ENCODE data around the gene RALGPS1. TPM values are rescaled to one million over a fixed set of nuclear protein-coding genes. Genes with fewer than 3 reads are reported as not detected.

Gene RALGPS1
- polyA plus RNA-seq, 1 of the 3 experiments (the other 2 are of a cell fraction): 3.9 TPM

DNA sequence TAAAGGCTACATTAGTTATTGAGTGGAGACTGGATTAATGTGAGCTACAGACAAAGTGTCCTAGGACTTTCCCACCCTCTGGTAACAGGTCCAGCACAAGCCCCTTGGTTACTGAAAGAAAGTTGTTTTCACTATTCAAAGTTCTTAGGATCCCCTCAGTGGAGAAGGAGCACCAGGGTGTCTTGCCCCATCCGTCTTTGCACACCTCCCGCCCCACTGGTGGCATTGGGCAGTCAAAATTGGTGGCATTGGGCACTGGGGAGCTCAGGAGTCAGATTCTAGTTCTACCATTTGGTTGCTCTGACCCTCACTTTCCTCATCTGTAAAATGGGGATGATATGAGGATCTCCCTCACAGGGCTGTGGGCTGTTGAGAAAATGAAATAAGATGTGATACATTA lies 210.2 kb downstream of the RALGPS1 start:
- no peaks in the 10 kb centered on the region for H4K20me1 ChIP-seq (ENCODE audit: insufficient read depth)
- no peaks in the 10 kb centered on the region for H3K36me3 ChIP-seq (replicated peaks in 1 of 2; ENCODE audit: control insufficient read depth in 1 of 2, insufficient read depth in 2 of 2, low read length in 1 of 2)
- H2AFZ ChIP-seq (ENCODE audit: low read depth): no peak overlapping the region
- peaks cover 12 to 41% of the 10 kb centered on the region in 2 experiments; a peak in 2 of 4 replicates for H3K4me1 ChIP-seq (ENCODE audit: control insufficient read depth in 1 of 2, insufficient read depth in 2 of 2, low read depth in 1 of 2, low read length in 1 of 2)
- no peak overlapping the region for H3K4me2 ChIP-seq
- no peak for DNase-seq
- H3K79me2 ChIP-seq (ENCODE audit: insufficient read depth): peaks cover 13% of the 10 kb centered on the region; the same call in 1 of the 2 replicates
- WGBS (ENCODE audit: low lambda C conversion rate): 96% methylated on average over 2 of the region's 2 CpGs
- H3K27ac ChIP-seq (ENCODE audit: low read depth in 2 of 2, low read length in 1 of 2): no peak overlapping the region
- no peaks in the 10 kb centered on the region for H3K9me3 ChIP-seq
- POLR2A ChIA-PET: no interaction called here
- H3K9ac ChIP-seq: no peak overlapping the region
- no peak overlapping the region for H3K4me3 ChIP-seq (ENCODE audit: low read depth in 2 of 2, low read length in 1 of 2)
- no peaks in the 10 kb centered on the region for H3K27me3 ChIP-seq (ENCODE audit: insufficient read depth)
- no peaks in the 10 kb centered on the region for H3K9me2 ChIP-seq
- TF ChIP-seq, protein P1, sequence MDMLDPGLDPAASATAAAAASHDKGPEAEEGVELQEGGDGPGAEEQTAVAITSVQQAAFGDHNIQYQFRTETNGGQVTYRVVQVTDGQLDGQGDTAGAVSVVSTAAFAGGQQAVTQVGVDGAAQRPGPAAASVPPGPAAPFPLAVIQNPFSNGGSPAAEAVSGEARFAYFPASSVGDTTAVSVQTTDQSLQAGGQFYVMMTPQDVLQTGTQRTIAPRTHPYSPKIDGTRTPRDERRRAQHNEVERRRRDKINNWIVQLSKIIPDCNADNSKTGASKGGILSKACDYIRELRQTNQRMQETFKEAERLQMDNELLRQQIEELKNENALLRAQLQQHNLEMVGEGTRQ (IDR thresholded peaks at IDR 0.05; ENCODE audit: borderline replicate concordance, low read depth, low read length): no peak
- TF ChIP-seq GABPA (IDR thresholded peaks at IDR 0.05; ENCODE audit: low read depth) (no peak), RFX5 (IDR thresholded peaks at IDR 0.05; ENCODE audit: low read length) (no peak), EP300 (IDR thresholded peaks at IDR 0.05; ENCODE audit: borderline replicate concordance in 1 of 2, low read depth in 1 of 2, low read length in 1 of 2) (no peak), CHD2 (IDR thresholded peaks at IDR 0.05; ENCODE audit: low read length, partially characterized antibody) (no peak)
- CTCF ChIA-PET: interaction anchor here (0.7 to 1.0 kb wide), 4 partner anchors 11 to 158 kb away, joined by 3 to 4 read pairs (median 3); no protein-coding TSS in a partner anchor
- no peaks in the 10 kb centered on the region for H3F3A ChIP-seq (replicated peaks; ENCODE audit: insufficient read depth)

DNA sequence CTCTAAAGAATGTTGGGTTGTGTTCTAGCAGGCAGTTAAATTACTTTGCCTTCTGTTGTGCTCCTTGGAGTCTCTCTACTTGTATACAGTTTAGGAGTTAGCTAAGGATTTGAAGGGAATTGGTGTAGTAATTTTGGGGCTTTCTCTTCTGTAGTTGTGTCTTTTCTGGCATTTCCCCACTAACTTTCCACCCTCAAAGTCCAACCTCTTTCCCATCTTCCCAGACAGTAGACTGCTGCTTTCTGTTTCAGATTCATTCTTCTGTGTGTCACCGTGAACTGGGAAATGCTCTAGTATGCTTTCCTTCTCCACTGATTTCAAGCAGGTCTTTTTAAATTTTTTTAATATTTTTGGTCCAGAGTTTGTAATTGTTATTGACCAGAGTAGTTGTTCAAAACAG lies 212.4 kb downstream of the RALGPS1 start:
- H3K9ac ChIP-seq: no peak overlapping the region
- H3K27me3 ChIP-seq (ENCODE audit: insufficient read depth): no peaks in the 10 kb centered on the region
- H3K36me3 ChIP-seq (replicated peaks in 1 of 2; ENCODE audit: control insufficient read depth in 1 of 2, insufficient read depth in 2 of 2, low read length in 1 of 2): no peaks in the 10 kb centered on the region
- H3K79me2 ChIP-seq (ENCODE audit: insufficient read depth): peaks cover 4% of the 10 kb centered on the region; the same call in 1 of the 2 replicates
- ChIA-PET CTCF (interaction anchor here (1.5 kb wide), 1 partner anchor 12 kb away, joined by 4 read pairs; no protein-coding TSS in a partner anchor), POLR2A (no interaction called here)
- no peak overlapping the region for H3K27ac ChIP-seq (ENCODE audit: low read depth in 2 of 2, low read length in 1 of 2)
- peaks cover 14 to 55% of the 10 kb centered on the region in 2 experiments; a peak in 3 of 4 replicates for H3K4me1 ChIP-seq (ENCODE audit: control insufficient read depth in 1 of 2, insufficient read depth in 2 of 2, low read depth in 1 of 2, low read length in 1 of 2)
- no peak for DNase-seq
- no peak overlapping the region for H3K4me3 ChIP-seq (ENCODE audit: low read depth in 2 of 2, low read length in 1 of 2)
- H2AFZ ChIP-seq (ENCODE audit: low read depth): no peak overlapping the region
- TF ChIP-seq, protein P2, sequence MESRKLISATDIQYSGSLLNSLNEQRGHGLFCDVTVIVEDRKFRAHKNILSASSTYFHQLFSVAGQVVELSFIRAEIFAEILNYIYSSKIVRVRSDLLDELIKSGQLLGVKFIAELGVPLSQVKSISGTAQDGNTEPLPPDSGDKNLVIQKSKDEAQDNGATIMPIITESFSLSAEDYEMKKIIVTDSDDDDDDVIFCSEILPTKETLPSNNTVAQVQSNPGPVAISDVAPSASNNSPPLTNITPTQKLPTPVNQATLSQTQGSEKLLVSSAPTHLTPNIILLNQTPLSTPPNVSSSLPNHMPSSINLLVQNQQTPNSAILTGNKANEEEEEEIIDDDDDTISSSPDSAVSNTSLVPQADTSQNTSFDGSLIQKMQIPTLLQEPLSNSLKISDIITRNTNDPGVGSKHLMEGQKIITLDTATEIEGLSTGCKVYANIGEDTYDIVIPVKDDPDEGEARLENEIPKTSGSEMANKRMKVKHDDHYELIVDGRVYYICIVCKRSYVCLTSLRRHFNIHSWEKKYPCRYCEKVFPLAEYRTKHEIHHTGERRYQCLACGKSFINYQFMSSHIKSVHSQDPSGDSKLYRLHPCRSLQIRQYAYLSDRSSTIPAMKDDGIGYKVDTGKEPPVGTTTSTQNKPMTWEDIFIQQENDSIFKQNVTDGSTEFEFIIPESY (IDR thresholded peaks at IDR 0.05; ENCODE audit: borderline replicate concordance, low read depth): no peak
- TF ChIP-seq TCF12 (IDR thresholded peaks at IDR 0.05): no peak
- no peak for TF ChIP-seq NRF1 (IDR thresholded peaks at IDR 0.05; ENCODE audit: low read depth, low read length)
- TF ChIP-seq, protein P3, sequence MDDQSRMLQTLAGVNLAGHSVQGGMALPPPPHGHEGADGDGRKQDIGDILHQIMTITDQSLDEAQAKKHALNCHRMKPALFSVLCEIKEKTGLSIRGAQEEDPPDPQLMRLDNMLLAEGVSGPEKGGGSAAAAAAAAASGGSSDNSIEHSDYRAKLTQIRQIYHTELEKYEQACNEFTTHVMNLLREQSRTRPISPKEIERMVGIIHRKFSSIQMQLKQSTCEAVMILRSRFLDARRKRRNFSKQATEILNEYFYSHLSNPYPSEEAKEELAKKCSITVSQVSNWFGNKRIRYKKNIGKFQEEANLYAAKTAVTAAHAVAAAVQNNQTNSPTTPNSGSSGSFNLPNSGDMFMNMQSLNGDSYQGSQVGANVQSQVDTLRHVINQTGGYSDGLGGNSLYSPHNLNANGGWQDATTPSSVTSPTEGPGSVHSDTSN (IDR thresholded peaks at IDR 0.05): no peak
- TF ChIP-seq GABPA (IDR thresholded peaks at IDR 0.05; ENCODE audit: low read depth): no peak
- TF ChIP-seq MXI1 (IDR thresholded peaks at IDR 0.05; ENCODE audit: low read depth, low read length): no peak
- no peak for TF ChIP-seq RAD21 (IDR thresholded peaks at IDR 0.05; ENCODE audit: low read length)
- TF ChIP-seq ELF1 (IDR thresholded peaks at IDR 0.05): no peak
- no peaks in the 10 kb centered on the region for H3K9me3 ChIP-seq
- no peaks in the 10 kb centered on the region for H3K9me2 ChIP-seq
- H3K4me2 ChIP-seq: no peak overlapping the region
- no peaks in the 10 kb centered on the region for H4K20me1 ChIP-seq (ENCODE audit: insufficient read depth)
- WGBS (ENCODE audit: low lambda C conversion rate): 96% methylated on average over 1 of the region's 1 CpG
- H3F3A ChIP-seq (replicated peaks; ENCODE audit: insufficient read depth): no peaks in the 10 kb centered on the region
